WI38 (cell line): ENCODE data around the gene ENAH.

Experiments
- H3K4me3 ChIP-seq: 2 replicates; pipeline ENCODE4 v1.5.1; 2011; ENCODE audit warnings: low read depth, mild to moderate bottlenecking, control low read depth, low read length
- TF ChIP-seq, protein P1 (sequence below): IDR thresholded peaks from 2 replicates; pipeline ENCODE4 v1.5.1; 2012; ENCODE audit warnings: low read depth, mild to moderate bottlenecking, control low read depth, low read length

The ENAH gene

DNA sequence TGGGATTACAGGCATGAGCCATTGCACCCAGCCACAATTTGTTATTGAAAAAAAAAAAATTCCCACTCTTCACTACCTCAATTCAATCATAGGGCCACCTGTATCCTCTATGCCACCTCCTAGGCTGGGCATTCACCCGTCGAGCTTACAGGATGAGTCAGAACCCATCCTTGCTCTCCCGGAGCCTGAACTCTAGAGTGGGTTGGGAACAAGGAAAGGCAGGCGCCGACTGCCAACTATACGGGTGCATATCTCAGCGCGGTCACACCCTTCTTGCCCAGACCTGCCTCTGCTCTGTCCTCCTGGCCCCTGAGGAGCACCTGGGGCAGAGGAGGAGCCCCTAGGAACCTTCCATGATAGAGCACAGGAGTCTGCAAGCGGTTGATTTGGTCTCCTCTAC lies 203.7 kb downstream of the ENAH start:
- TF ChIP-seq, protein P1, sequence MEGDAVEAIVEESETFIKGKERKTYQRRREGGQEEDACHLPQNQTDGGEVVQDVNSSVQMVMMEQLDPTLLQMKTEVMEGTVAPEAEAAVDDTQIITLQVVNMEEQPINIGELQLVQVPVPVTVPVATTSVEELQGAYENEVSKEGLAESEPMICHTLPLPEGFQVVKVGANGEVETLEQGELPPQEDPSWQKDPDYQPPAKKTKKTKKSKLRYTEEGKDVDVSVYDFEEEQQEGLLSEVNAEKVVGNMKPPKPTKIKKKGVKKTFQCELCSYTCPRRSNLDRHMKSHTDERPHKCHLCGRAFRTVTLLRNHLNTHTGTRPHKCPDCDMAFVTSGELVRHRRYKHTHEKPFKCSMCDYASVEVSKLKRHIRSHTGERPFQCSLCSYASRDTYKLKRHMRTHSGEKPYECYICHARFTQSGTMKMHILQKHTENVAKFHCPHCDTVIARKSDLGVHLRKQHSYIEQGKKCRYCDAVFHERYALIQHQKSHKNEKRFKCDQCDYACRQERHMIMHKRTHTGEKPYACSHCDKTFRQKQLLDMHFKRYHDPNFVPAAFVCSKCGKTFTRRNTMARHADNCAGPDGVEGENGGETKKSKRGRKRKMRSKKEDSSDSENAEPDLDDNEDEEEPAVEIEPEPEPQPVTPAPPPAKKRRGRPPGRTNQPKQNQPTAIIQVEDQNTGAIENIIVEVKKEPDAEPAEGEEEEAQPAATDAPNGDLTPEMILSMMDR, result no peak
- H3K4me3 ChIP-seq, result no peak overlapping the region

DNA sequence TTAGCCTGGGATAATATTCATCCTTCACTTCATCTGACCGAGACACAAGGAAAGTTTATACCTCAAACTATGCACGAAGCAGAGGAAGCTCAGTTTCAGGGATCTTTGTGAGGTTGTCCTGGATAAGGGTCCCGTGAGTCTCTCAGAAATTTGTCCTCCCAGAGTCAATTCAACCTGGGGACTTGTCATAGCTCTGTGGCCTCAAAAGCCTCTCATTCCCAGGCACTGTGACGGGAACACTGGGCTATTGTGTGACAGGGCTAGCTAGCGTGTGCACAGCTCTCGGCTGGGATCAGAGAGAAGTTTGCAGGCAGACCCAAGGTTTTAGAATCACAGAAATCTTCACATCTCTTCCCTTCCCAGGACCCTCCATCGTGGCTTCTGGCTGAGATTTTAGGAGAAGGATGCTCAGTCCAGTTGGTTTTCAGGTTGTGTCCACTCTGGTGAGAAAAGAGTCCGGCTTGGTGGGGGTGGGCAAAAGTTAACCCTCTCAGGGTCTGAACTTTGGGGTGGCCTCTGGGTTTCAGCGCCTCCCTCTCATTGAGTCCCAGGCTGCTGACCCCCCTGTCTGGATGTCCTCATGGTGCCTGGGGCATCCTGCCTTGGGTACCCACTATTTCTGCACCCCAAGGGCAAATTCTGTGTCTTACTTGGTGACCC lies 204.6 kb downstream of the ENAH start:
- no peak overlapping the region for H3K4me3 ChIP-seq
- TF ChIP-seq, protein P1, result no peak

DNA sequence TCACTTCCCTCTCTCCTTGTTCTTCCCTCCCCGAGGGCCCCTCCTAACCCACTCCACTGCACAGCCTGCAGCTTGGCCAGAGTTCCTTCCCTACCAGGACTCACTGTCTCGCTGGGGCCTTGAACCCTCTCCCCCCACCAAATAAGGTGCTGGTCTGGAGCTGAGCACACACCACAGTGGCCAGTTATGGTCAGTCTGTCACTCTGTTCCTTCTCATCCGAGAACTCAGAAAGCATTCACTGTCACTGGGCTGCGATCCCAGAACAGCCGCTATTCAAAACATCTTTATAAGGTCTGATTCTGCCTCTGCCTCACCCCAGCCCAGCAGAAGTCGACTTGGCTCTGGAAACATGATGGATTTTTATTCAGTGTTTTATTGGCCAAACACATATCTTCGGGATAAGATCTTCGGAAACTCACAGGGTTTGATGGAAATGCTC lies 205.3 kb downstream of the ENAH start:
- no peak overlapping the region for H3K4me3 ChIP-seq
- TF ChIP-seq, protein P1, result no peak

DNA sequence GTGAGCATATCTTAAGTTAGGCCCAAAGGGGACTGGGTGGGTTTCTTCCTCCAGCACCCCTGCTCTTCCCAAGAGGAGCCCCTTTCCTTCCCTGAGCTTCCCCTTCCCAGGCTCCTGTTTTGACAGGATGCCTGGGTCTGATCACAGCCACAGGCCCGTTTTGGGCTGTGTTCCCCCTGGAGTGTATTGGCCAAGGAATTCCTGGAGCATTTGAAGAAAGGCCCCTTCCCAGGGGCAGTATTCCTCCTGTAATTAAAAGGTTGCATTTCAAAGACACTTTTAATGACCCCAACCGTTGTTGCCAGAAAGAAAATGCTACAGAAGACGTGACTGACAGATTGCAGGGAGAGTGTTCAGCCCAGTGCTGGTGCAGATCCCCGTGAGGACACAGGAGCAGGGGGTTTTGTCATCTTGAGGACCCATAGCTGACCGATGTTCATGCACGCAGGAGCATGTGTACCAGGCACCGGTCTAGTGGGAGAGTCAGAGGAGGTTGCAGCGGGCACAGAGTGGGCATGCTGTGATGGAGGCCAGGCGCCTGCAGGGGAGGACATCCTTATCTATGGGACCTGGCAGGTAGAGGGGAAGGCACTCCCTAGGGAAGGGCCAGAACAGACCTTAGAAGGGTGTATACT lies 205.8 kb downstream of the ENAH start:
- TF ChIP-seq, protein P1, result no peak
- no peak overlapping the region for H3K4me3 ChIP-seq

DNA sequence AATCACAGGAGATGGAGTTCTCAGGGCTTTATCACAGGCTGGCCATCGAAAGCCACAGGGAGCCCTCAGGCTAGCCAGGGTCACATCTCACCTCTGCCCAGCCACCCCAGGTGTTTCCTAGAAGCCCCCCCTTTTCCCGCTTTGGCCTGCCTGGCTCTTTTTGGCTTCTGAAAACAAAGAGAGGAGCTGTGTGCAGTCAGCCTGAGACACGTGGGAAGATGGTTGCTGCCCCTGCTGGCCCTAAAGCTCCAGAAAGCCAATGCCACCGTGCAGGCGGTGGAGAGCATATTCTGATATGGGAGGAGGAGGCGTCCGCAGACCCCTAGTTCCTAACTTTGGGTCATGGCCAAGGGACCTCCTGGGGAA lies 206.3 kb downstream of the ENAH start:
- TF ChIP-seq, protein P1, result no peak
- H3K4me3 ChIP-seq, result no peak overlapping the region

DNA sequence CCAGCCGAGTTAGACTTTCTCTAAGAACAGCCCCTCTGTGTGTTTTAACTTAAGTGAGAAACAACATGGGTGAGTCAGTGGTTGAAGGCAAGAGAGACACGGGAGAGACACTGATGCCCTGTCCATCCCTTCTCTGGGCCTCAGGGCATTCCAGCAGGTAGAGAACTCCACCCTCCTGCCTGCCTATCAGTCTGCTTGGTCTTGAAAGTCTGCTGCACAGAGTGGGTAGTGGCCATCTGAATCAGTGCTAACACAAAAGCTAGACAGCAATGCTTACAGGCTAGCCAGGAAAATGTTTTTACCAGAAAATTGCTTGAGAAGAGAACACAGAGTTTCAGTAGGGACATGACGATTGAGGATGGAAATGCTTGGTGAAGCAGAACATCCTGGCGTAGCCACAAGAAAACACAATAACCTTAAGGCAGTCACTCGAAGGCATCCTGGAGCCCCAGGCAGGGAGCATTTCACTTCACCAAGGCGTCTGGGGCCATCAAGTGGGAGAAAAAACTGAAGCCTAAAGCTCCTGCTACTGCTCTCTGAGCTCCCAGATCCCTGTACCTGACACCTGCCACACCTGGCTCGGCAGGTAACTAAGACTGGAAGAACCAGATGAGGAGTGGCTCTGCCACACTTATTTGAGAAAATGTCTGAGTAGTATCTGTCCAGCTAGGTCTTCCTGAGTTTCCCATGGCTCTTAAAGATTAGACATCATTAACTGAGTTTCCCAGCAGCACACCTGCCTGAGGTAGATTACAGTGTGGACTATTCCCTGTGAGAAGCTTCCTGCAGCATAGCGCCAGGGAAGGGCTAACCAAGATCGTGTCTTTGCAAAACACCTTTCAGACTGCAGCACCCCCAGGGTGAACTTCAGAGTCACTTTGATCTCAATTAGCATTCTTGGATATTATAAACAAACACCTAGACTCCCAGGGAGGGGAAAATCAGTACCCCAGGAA lies 207.0 kb downstream of the ENAH start:
- TF ChIP-seq, protein P1, result no peak
- H3K4me3 ChIP-seq, result no peak overlapping the region
